Retinal pigment epithelial cell (primary cell): ENCODE measurements around the gene NRSN2.
"Not testable (repeated sequence)": the region's sequence is repeated elsewhere in the genome, so short reads cannot be mapped to it uniquely, and the experiment has no call there.

Experiments
- DNase-seq: peaks from one replicate; pipeline ENCODE4 v3.0.0-alpha.2; 2010; ENCODE audit warnings: low read depth
- H3K4me3 ChIP-seq: 2 replicates; pipeline ENCODE4 v1.5.1; 2011; ENCODE audit warnings: mild to moderate bottlenecking, low read length, control low read depth, moderate library complexity
- TF ChIP-seq, protein P1 (sequence below): conservative IDR thresholded peaks from 2 replicates; pipeline ENCODE4 v1.5.1; 2011; ENCODE audit warnings: low read depth, low read length, control low read depth, inconsistent platforms

NRSN2 gene

GRCh38 chr20:334578-334977 is 12.3 kb upstream of the NRSN2 start:
- no peak for DNase-seq
- TF ChIP-seq, protein P1, sequence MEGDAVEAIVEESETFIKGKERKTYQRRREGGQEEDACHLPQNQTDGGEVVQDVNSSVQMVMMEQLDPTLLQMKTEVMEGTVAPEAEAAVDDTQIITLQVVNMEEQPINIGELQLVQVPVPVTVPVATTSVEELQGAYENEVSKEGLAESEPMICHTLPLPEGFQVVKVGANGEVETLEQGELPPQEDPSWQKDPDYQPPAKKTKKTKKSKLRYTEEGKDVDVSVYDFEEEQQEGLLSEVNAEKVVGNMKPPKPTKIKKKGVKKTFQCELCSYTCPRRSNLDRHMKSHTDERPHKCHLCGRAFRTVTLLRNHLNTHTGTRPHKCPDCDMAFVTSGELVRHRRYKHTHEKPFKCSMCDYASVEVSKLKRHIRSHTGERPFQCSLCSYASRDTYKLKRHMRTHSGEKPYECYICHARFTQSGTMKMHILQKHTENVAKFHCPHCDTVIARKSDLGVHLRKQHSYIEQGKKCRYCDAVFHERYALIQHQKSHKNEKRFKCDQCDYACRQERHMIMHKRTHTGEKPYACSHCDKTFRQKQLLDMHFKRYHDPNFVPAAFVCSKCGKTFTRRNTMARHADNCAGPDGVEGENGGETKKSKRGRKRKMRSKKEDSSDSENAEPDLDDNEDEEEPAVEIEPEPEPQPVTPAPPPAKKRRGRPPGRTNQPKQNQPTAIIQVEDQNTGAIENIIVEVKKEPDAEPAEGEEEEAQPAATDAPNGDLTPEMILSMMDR = no peak
- H3K4me3 ChIP-seq = no peak overlapping the region

- not testable (repeated sequence) for H3K4me3 ChIP-seq, DNase-seq
Observed at GRCh38 chr20:336040-336439, 10.9 kb upstream of the NRSN2 start.

DNA sequence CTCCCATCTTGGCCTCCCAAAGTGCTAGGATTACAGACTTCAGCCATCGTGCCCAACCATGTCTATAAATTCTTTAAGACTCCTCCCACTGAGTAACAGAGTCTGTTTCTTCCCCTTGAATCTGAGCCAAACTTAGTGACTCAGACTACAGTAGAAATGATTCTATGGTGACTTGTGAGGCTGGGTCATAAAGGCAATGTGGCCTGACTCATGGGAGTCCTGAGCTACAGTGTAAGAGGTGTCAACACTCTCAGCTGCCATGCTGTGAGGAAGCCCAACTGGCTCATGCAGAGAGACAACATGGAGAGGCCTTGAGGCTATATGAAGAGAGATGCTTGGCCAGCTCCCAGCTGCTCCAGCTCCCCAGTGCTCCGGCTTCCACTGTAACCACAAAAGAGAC is 5.2 kb upstream of the NRSN2 start:
- DNase-seq = no peak
- no peak overlapping the region for H3K4me3 ChIP-seq
- TF ChIP-seq, protein P1 = no peak

- no peak overlapping the region for H3K4me3 ChIP-seq
- DNase-seq = no peak
- TF ChIP-seq, protein P1 = no peak
Observed at GRCh38 chr20:343107-343506, 3.8 kb upstream of the NRSN2 start.

- TF ChIP-seq, protein P1 = no peak
- H3K4me3 ChIP-seq = peak overlapping the region; percentile 77
- no peak for DNase-seq
Observed at GRCh38 chr20:346033-346639, 775 bp upstream of the NRSN2 start.

- TF ChIP-seq, protein P1 = no peak
- H3K4me3 ChIP-seq = peak overlapping the region; percentile 77
- no peak for DNase-seq
Observed at GRCh38 chr20:347317-347639, 367 bp downstream of the NRSN2 start.

DNA sequence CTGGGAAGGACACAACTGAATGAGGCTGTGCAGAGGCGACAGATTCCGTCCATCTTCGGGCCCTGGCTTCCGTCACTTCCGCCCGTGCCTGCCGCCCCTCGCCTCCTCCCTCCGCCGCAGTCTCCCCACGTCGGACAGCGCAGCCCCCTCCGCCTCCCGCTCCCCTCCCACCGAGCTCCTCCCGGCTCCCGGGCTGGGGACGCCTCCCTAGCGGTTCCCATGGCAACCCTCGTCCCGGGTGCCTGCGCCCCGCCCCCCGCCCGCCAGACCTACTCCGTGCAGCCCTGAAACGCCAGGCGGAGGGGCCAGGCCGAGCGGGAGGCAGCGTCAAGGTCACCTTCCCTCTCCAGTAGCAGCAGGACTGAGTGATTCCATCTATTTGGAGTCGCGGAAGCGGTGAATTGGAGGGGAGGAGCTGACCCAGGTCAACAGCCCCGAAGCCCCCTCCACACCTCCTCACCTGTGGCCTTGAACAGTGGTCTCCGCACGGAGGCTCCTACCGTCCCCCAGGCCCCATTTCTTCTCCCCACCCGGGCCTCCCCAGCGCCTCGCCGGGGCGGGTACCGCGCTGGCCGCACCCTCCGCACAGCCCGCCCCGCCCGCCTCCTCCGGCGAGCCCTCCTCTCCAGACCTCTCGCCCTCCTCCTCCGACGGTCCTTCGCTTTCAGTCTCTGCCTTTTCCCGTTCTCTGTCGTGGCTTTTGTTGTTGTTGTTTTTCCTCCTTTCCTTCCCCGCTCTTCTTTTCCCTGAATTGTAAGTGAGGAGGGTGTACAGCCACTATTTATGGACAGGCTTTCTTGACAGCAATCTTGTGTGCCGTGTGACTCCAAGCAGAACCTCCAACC is 951 bp downstream of the NRSN2 start:
- DNase-seq = peak; percentile 78
- TF ChIP-seq, protein P1 = no peak
- H3K4me3 ChIP-seq = peak overlapping the region; percentile 77
